Keratinocyte (primary cell): ENCODE results near the gene LCP2. TPM values are rescaled to one million over a fixed set of nuclear protein-coding genes. Genes with fewer than 3 reads are reported as not detected.

Source experiments
- DNase-seq: peaks from one replicate; pipeline ENCODE4 v3.0.0-alpha.2; 2011; ENCODE audit warnings: low read depth, missing footprints, low spot score
- FAIRE-seq: peaks from 2 replicates; lab custom pipeline; 2011; peaks lifted over from hg19 to GRCh38; lab: Jason Lieb, UNC
- H2AFZ ChIP-seq: 2 replicates; pipeline ENCODE4 v1.6.0; 2012; ENCODE audit warnings: low read length, control low read depth, inconsistent platforms; ENCODE audit not compliant: control insufficient read depth
- H3K27ac ChIP-seq: 2 replicates; pipeline ENCODE4 v1.5.1; 2011; ENCODE audit warnings: low read length; ENCODE audit not compliant: control insufficient read depth, insufficient read depth
- H3K27me3 ChIP-seq: 3 replicates; pipeline ENCODE4 v1.6.0; 2011; ENCODE audit warnings: low read length; ENCODE audit not compliant: control insufficient read depth, insufficient read depth; ENCODE audit errors: extremely low read depth
- H3K36me3 ChIP-seq, 2 experiments: 2 replicates in 1 of 2; 3 replicates in 1 of 2; pipeline ENCODE4 v1.5.1; 2011; ENCODE audit warnings: low read length in 2 of 2, mild to moderate bottlenecking in 1 of 2; ENCODE audit not compliant: control insufficient read depth in 2 of 2, insufficient read depth in 2 of 2; ENCODE audit errors: extremely low read depth in 1 of 2
- H3K4me1 ChIP-seq: 3 replicates; pipeline ENCODE4 v1.5.1; 2011; ENCODE audit warnings: low read length; ENCODE audit not compliant: control insufficient read depth, insufficient read depth; ENCODE audit errors: extremely low read depth
- H3K4me2 ChIP-seq: 3 replicates; pipeline ENCODE4 v1.6.0; 2011; ENCODE audit warnings: low read depth, low read length; ENCODE audit not compliant: control insufficient read depth, insufficient read depth; ENCODE audit errors: extremely low read depth
- H3K4me3 ChIP-seq, 3 experiments: fragments of 200-600 bp in 1 of 3; sonication (generic) in 1 of 3; 2 replicates in 2 of 3; 3 replicates in 1 of 3; pipeline ENCODE4 v1.5.1; 2011 to 2016; ENCODE audit warnings: low read length in 3 of 3, mild to moderate bottlenecking in 3 of 3, control low read depth in 2 of 3, inconsistent platforms in 1 of 3, low read depth in 1 of 3, mixed read lengths in 1 of 3, mixed run types in 1 of 3, moderate library complexity in 1 of 3; ENCODE audit not compliant: control insufficient read depth in 2 of 3, insufficient read depth in 2 of 3; ENCODE audit errors: extremely low read depth in 1 of 3
- H3K79me2 ChIP-seq: 2 replicates; pipeline ENCODE4 v1.6.0; 2012; ENCODE audit warnings: low read length; ENCODE audit not compliant: control insufficient read depth, insufficient read depth
- H3K9ac ChIP-seq: 3 replicates; pipeline ENCODE4 v1.6.0; 2011; ENCODE audit warnings: low read length; ENCODE audit not compliant: control insufficient read depth, insufficient read depth; ENCODE audit errors: extremely low read depth
- H3K9me1 ChIP-seq: 3 replicates; pipeline ENCODE4 v1.6.0; 2011; ENCODE audit warnings: low read length; ENCODE audit not compliant: control insufficient read depth, insufficient read depth; ENCODE audit errors: extremely low read depth
- H3K9me3 ChIP-seq: 2 replicates; pipeline ENCODE4 v1.5.1; 2012; ENCODE audit warnings: low read depth, low read length; ENCODE audit not compliant: control insufficient read depth
- H4K20me1 ChIP-seq: 3 replicates; pipeline ENCODE4 v1.6.0; 2011; ENCODE audit warnings: low read length; ENCODE audit not compliant: control insufficient read depth, insufficient read depth; ENCODE audit errors: extremely low read depth
- EZH2 ChIP-seq: IDR thresholded peaks from one replicate; pipeline ENCODE4 v1.6.1; 2012; ENCODE audit warnings: inconsistent platforms, mild to moderate bottlenecking, low read length, moderate library complexity
- dilution Hi-C: fragments of 300-500 bp; cut with MboI; formaldehyde crosslinking; loops from one replicate; pipeline ENCODE4 v1.7.0; 2020; ENCODE audit warnings: low sequenced_read_pairs; ENCODE audit not compliant: extremely low pct_ligation_motif_present
- polyA plus RNA-seq, 5 experiments: library from polyadenylated mRNA; depleted of rRNA in 3 of 5; stranded (reverse) in 3 of 5; stranded (forward) in 1 of 5; unstranded in 1 of 5; fragments of >200 nt; gene quantifications; 1 replicate in 1 of 5; 2 replicates in 3 of 5; 3 replicates in 1 of 5; pipeline versions ENCODE4 v1.2.1 to v1.2.3, GENCODE V29; 2011 to 2012; ENCODE audit warnings: missing spikeins in 2 of 5, low read depth in 1 of 5, low replicate concordance in 1 of 5
- TF ChIP-seq, protein P1 (sequence below), 3 experiments: IDR thresholded peaks in 1 of 3; conservative IDR thresholded peaks in 1 of 3; optimal IDR thresholded peaks in 1 of 3; 2 replicates in 2 of 3; 3 replicates in 1 of 3; pipeline versions ENCODE3 to v1.5.1; 2011; ENCODE audit warnings: low read length in 3 of 3, mild to moderate bottlenecking in 3 of 3, moderate library complexity in 2 of 3, control low read depth in 1 of 3, inconsistent platforms in 1 of 3; ENCODE audit not compliant: insufficient read depth in 2 of 3; ENCODE audit errors: extremely low read depth in 1 of 3

Gene LCP2
- polyA plus RNA-seq, 1 donor (not counting 4 experiments of a cell fraction or from before 2014, with no cell fraction given): not detected

DNA sequence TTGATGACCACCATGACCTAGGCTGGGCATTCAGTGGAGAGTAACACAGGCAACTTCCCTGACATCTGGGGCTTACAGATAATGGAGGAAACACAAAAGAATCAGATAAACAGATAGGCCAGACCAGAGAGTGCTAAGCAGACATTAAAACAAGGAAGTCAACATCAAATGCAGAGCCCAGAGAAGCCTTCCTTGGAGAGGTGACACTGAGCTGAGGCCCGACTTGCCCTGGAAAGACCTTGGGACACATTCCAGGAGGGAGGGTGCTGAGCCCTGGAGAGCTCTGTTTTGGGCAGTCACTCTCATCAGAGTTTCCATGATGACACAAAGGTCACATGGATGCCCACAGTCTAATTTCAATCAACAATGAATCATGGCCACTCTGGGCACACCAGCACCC lies 96.7 kb downstream of the LCP2 start:
- no peak overlapping the region for H3K27ac ChIP-seq
- H3K36me3 ChIP-seq: no peaks in the 10 kb centered on the region
- no peak overlapping the region for H3K4me2 ChIP-seq
- no peak overlapping the region for H2AFZ ChIP-seq
- H3K9me1 ChIP-seq: no peaks in the 10 kb centered on the region
- no peak overlapping the region for H3K9ac ChIP-seq
- no peak overlapping the region for H3K4me3 ChIP-seq
- dilution Hi-C loops: no loop called here
- FAIRE-seq (no peak), DNase-seq (no peak)
- no peaks in the 10 kb centered on the region for H3K4me1 ChIP-seq
- no peaks in the 10 kb centered on the region for H3K9me3 ChIP-seq
- TF ChIP-seq EZH2: no peak
- TF ChIP-seq, protein P1, sequence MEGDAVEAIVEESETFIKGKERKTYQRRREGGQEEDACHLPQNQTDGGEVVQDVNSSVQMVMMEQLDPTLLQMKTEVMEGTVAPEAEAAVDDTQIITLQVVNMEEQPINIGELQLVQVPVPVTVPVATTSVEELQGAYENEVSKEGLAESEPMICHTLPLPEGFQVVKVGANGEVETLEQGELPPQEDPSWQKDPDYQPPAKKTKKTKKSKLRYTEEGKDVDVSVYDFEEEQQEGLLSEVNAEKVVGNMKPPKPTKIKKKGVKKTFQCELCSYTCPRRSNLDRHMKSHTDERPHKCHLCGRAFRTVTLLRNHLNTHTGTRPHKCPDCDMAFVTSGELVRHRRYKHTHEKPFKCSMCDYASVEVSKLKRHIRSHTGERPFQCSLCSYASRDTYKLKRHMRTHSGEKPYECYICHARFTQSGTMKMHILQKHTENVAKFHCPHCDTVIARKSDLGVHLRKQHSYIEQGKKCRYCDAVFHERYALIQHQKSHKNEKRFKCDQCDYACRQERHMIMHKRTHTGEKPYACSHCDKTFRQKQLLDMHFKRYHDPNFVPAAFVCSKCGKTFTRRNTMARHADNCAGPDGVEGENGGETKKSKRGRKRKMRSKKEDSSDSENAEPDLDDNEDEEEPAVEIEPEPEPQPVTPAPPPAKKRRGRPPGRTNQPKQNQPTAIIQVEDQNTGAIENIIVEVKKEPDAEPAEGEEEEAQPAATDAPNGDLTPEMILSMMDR (optimal IDR thresholded peaks at IDR 0.05 in 1 of 3, IDR thresholded peaks at IDR 0.05 in 1 of 3, conservative IDR thresholded peaks at IDR 0.05 in 1 of 3; ENCODE audit: extremely low read depth in 1 of 3, insufficient read depth in 2 of 3, low read length in 3 of 3): no peak
- no peaks in the 10 kb centered on the region for H3K79me2 ChIP-seq
- no peaks in the 10 kb centered on the region for H3K27me3 ChIP-seq
- H4K20me1 ChIP-seq: no peaks in the 10 kb centered on the region

Other genes starting within 250 kb of the LCP2 start
- gene FOXI1, start 191.9 kb downstream of the LCP2 start, polyA plus RNA-seq: 0.03 TPM in 1 of 3 replicates, not detected in the others
- gene C5orf58, start 64.8 kb downstream of the LCP2 start, polyA plus RNA-seq: not detected in 3 replicates
- gene KCNMB1, start 91.6 kb upstream of the LCP2 start, polyA plus RNA-seq: not detected in 3 replicates
- not detected in 3 replicates for gene KCNIP1, start 206.2 kb upstream of the LCP2 start, polyA plus RNA-seq